GM19463 (cell line): ENCODE results near the gene PRH2.

Experiments used
- ATAC-seq: cut with Tn5 transposase; IDR thresholded peaks from one replicate; pipeline ENCODE4 v1.9.1; 2021; ENCODE audit warnings: mild to moderate bottlenecking, moderate library complexity; ENCODE audit not compliant: unreplicated experiment

Gene PRH2

DNA sequence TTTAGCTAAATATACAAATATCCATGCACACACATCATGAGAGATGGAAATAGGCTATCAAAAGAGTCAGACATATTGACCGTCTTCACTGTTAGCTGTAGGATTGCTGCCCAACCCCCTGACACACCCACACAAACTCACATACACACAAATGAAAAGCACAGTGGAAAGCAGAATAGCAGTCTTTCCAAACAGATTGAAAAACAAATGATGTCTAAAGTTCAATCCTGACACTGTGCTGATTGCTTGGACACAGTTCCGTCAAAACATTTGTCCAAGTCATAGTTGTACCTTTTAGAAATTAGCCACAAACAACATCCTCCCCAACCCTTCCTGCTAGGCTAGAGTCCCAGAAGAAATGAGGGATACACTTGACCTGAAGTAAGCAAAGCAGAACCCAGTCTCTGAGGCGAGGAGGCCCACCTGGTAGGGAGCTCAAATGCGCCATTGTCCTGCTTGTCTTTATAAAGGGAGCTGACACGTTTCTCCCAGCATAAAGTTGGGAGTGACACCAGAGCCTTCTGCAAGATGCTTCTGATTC, at the start of gene PRH2:
PRH2 (plus strand) TSS at position 491 of the 541 bp plus-strand sequence; CDS start at position 529, 38 bp downstream.
- ATAC-seq = no peak

GRCh38 chr12:10884086-10884725, 44.8 kb upstream of the PRH2 start, which contains the start of gene PRH1:
PRH1 (minus strand) TSS chr12:10884255; CDS start chr12:10884217, 38 bp downstream.
- ATAC-seq = no peak

GRCh38 chr12:10889226-10889625, 39.8 kb upstream of the PRH2 start:
- ATAC-seq = no peak

- ATAC-seq = no peak
These were observed 37.1 kb upstream of the PRH2 start for GRCh38 chr12:10891937-10892336.

DNA sequence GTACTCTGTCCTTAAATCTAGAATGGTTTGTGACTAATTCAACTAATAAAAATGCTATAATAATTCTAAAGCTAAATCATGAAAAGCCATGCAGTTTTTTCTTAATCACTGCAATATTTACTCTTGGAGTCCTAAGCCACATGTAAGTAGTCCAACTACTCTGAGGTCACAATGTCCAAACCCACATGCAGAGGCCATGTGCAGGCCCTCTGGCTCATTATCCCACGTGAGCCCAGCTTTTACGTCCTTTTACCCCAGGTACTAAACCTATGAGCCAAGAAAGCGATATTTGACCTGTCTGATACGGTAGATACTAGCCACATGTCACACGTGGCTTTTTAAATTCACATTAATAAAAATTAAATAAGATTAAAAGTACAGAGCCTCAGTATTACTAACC, 32.2 kb upstream of the PRH2 start:
- no peak for ATAC-seq

DNA sequence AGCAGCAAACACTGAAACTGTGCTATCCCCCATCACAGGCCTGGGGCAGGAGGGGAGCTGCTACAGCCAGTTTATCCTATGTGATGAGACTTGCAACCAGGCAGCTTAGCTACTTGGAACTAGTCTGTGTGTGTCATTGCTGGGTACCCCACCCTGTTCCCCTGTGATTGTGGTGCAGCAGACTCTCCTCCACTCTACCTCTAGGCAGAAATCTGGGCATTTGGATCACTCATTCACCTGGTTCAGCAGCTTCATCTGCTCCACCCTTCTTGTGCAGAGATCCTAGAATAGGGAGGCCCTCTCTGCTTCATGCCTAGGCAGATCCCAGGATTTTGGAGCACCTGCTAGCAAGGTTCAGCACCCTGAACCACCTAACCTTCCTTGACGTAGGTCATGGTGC, 28.5 kb upstream of the PRH2 start:
- no peak for ATAC-seq

DNA sequence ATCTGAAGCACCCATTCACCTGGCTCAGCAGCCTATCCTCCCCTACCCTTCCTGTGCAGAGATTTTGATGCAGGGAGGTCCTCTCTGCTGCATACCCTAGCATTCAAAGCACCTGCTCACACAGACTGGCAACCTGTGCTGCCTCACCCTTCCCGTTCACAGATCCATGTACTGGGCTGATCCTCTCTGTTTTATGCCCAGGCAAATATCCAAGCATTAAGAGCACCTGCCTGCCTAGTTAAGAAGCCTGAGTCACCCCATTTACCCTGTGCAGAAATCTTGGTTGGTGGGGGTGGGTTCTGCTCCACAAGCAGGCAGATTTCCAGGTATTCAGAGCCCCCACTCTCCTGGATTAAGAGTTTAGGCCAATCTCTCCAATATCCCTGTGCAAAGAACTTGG, 28.1 kb upstream of the PRH2 start:
- no peak for ATAC-seq

- no peak for ATAC-seq
These were observed 27.6 kb upstream of the PRH2 start for GRCh38 chr12:10901427-10901826.

GRCh38 chr12:10904686-10905085, 24.4 kb upstream of the PRH2 start:
- ATAC-seq = no peak

- ATAC-seq = no peak
These were observed 19.6 kb upstream of the PRH2 start, which contains the start of gene TAS2R13 for GRCh38 chr12:10909462-10909861. TAS2R13 (minus strand) TSS chr12:10909562; CDS start chr12:10909298, 264 bp downstream.

DNA sequence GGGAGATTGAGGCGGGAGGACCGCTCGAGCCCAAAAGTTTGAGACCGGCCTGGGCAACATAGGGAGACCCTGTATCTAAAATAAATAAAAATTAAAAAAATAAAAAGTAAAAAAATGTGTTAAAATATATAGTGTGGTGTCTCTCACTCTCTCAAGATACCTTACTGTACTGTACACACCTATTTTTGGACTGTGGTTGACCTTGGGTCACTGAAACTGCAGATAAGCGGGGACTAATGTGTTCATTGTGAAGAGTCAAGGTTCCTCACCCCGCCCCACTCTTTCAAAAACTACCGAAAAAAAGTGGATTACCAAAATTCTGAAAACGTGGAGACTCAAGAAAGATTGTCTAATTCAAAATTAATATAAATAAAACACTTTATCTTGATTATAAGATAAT, 18.7 kb upstream of the PRH2 start:
- no peak for ATAC-seq

GRCh38 chr12:10919809-10920208, 9.2 kb upstream of the PRH2 start:
- ATAC-seq = no peak

DNA sequence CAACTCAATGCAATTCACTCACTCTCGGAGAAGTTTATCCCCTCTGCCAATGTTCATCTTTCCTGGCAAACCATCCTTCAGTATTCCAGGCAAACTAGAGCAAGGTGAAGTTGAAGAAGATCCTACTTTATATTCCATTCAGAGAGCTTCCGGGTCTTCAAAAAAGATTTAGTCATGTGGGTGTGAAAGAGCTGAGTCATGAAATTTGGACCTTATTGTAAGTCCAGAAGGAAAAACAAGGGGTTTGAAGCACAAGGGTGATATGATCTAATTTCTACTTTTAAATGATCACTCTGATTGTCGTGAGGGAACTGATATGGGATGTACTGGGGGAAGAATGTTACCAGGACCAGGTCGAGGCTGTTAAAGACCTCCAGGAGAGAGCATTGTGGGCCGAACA, 2.8 kb upstream of the PRH2 start:
- no peak for ATAC-seq

DNA sequence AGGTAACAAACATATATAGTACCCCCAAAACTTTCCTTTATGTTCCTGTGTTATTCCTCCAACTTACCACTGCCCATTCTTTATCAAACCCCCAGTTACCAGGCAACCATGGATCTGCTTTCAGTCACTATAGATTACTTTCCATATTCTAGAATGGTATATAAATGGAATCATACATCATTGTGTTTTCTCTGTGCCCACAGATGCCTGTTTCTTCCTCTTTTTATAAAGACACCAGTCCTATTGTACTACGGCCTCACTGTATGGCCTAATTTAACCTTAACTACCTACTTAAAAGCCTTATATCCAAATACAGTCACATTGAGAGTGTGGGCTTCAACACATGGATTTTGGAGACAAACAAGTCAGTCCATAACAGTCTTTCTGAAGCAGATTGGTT, 7.5 kb downstream of the PRH2 start:
- ATAC-seq = no peak

DNA sequence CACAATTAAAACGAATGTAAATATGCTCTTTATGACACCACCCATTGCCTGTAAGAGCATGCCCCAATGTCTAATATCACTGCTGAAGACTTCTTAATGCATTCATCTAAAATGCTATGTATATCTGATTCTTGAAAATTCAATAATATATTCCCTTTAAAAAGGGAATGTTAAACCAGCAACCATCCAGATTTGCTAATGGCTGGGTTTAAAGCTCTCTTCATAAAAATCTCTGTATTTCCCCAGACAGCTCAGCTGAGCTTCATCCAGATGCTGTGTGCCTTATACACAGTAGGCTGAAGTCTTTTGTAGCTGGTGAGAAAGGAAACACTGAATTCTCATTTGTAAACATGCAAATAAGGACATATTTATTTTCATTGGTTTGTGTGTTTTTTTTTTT, 10.1 kb downstream of the PRH2 start, which contains the start of gene TAS2R14:
TAS2R14 (minus strand) TSS at position 101 of the 400 bp plus-strand sequence; CDS start at position 45, 56 bp downstream.
- no peak for ATAC-seq

GRCh38 chr12:10940389-10940788, 11.4 kb downstream of the PRH2 start:
- ATAC-seq = no peak

DNA sequence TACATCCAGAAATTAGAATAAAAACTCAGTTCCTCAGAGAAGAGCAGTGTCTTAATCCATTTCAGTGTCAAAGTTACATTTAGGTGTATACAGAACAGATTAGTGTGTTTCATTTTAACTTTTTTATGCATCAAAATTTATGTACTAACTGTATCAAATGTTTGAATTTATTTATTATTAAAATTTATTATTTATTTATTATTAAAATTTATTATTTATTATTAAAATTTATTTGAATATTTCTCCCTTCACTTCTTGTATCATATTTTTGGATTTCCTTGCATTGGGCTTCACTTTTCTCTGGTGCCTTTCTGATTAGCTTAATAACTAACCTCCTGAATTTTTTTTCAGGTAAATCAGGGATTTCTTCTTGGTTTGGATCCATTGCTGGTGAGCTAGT, 12.3 kb downstream of the PRH2 start:
- ATAC-seq = no peak

DNA sequence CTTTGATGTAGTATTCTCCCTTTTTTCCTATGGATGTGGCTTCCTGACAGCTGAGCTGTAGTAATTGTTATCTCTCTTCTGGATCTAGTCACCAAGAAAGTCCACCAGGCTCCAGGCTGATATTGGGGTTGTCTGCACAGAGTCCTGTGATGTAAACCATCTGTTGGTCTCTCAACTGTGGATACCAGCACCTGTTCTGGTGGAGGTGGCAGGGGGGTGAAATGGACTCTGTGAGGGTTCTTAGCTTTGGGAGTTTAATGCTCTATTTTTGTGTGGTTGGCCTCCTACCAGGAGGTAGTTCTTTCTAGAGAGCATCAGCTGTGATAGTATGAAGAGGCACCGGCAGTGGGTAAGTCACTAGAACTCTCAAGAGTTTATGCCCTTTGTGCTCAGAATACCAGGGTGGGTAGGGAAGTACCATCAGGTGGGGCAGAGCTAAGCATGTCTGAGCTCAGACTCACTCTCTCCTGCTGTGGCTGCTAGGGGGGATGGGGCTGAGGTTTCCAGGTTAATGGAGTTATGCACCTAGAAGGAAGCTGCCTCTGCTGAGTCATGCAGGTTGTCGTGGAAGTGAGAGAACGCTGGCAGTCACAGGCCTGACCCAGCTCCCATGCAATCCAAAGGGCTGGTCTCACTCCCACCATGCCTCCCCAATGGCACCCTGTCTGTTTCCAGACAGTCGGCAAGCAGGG, 13.0 kb downstream of the PRH2 start:
- ATAC-seq = no peak

DNA sequence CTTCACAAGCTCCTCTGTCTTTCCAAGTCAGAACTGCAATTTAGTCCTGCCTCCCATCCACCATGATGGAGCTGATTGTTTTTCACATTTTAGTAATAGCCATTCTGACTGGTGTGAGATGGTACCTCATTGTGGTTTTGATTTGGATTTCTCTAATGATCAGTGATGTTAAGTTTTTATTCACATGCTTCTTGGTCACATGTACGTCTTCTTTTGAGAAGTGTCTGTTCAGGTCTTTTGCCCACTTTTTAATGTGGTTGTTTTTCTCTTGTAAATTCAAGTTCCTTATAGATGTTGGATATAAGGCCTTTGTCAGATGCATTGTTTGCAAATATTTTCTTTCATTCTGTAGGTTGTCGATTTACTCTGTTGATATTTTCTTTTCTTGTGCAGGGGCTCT, 14.1 kb downstream of the PRH2 start:
- no peak for ATAC-seq

- no peak for ATAC-seq
These were observed 23.6 kb downstream of the PRH2 start for GRCh38 chr12:10952645-10953044.

DNA sequence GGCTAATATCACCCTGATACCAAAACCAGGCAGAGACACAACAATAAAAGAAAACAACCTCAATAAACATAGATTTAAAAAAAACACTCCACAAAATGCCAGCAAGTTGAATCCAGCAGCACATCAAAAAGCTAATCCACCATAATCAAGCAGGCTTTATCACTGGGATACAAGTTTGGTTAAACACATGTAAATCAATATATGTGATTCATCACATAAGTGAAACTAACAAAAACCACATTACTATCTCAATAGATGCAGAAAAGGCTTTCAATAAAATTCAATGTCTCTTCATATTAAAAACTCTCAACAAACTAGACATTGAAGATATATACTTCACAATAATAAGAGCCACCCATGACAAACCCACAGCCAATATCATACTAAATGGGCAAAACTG, 27.0 kb downstream of the PRH2 start:
- ATAC-seq = no peak

DNA sequence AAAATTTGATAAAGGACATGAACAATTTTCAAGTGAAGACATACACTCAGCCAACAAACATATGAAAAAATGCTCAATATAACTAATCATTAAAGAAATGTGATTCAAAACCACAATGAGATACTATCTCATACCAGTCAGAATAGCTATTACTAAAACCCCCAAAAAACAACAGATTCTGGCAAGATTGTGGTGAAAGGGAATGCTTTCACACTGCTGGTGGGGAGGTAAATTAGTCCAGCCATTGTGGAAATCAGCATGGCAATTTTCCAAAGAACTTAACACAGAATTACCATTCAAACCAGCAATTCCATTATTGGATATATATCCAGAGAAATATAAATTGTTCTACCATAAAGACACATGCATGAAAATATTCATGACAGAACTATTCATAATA, 28.7 kb downstream of the PRH2 start:
- no peak for ATAC-seq
